Suppressor macrophage treated with lipopolysaccharide for 4 hours (primary cell): ENCODE results near the gene HABP2.

Source experiments
- DNase-seq: peaks from one replicate; pipeline ENCODE4 v3.0.0-alpha.2; 2020

The HABP2 gene

GRCh38 chr10:113552701-113553100 is at the start of gene HABP2:
Gene HABP2 (plus strand): TSS chr10:113553053. CDS start chr10:113553122, 69 bp downstream.
- DNase-seq, result no peak

- DNase-seq, result peak; percentile 68
Observed at GRCh38 chr10:113503930-113504329, 48.9 kb upstream of the HABP2 start.

GRCh38 chr10:113504423-113504822 is 48.4 kb upstream of the HABP2 start:
- DNase-seq, result no peak

- DNase-seq, result no peak
Observed at GRCh38 chr10:113506476-113506875, 46.4 kb upstream of the HABP2 start.

GRCh38 chr10:113511419-113511818 is 41.4 kb upstream of the HABP2 start:
- no peak for DNase-seq

- DNase-seq, result no peak
Observed at GRCh38 chr10:113515161-113515560, 37.7 kb upstream of the HABP2 start.

- no peak for DNase-seq
Observed at GRCh38 chr10:113515601-113516000, 37.3 kb upstream of the HABP2 start.

- DNase-seq, result no peak
Observed at GRCh38 chr10:113516061-113516460, 36.8 kb upstream of the HABP2 start.

GRCh38 chr10:113517165-113517900 is 35.5 kb upstream of the HABP2 start:
- DNase-seq, result no peak

GRCh38 chr10:113517901-113518260 is 35.0 kb upstream of the HABP2 start:
- DNase-seq, result no peak

GRCh38 chr10:113518415-113518814 is 34.4 kb upstream of the HABP2 start:
- no peak for DNase-seq

GRCh38 chr10:113518816-113519591 is 33.8 kb upstream of the HABP2 start:
- no peak for DNase-seq

GRCh38 chr10:113519681-113520115 is 33.2 kb upstream of the HABP2 start:
- no peak for DNase-seq

GRCh38 chr10:113520261-113520660 is 32.6 kb upstream of the HABP2 start:
- DNase-seq, result no peak

- peak; percentile 73 for DNase-seq
Observed at GRCh38 chr10:113520690-113521474, 32.0 kb upstream of the HABP2 start.

GRCh38 chr10:113521475-113521795 is 31.4 kb upstream of the HABP2 start:
- no peak for DNase-seq

- no peak for DNase-seq
Observed at GRCh38 chr10:113522460-113522859, 30.4 kb upstream of the HABP2 start.

- DNase-seq, result no peak
Observed at GRCh38 chr10:113523071-113523470, 29.8 kb upstream of the HABP2 start.

GRCh38 chr10:113523628-113524027 is 29.2 kb upstream of the HABP2 start:
- DNase-seq, result no peak

- DNase-seq, result no peak
Observed at GRCh38 chr10:113524120-113524519, 28.7 kb upstream of the HABP2 start.

GRCh38 chr10:113524539-113525490 is 28.0 kb upstream of the HABP2 start:
- no peak for DNase-seq

GRCh38 chr10:113525713-113526112 is 27.1 kb upstream of the HABP2 start:
- DNase-seq, result no peak
